Right lobe of liver (tissue), 4 donors: Measurements from ENCODE around the gene KRT72.

Experiments used
- CTCF ChIP-seq, 4 donors: fragments of 200-600 bp in 3 of 4; fragments of 450-650 bp in 1 of 4; IDR thresholded peaks; one replicate each; pipeline versions ENCODE4 v1.5.1 to v1.8.0; 2016 to 2022; ENCODE audit warnings: antibody characterized with exemption in 4 of 4, mild to moderate bottlenecking in 2 of 4
- POLR2A ChIP-seq: fragments of 450-650 bp; IDR thresholded peaks from one replicate; pipeline ENCODE4 v1.6.1; 2017; ENCODE audit warnings: antibody characterized with exemption, mild to moderate bottlenecking
- donor health status: DM: no; HTN: no; CAD: no.
- donor health status: DM: no; HTN: no; CAD: no.
- donor health status: DM: no; HTN: yes; CAD: no.

- TF ChIP-seq CTCF (IDR thresholded peaks at IDR 0.05), result no peak
- no peak for TF ChIP-seq POLR2A
Observed at GRCh38 chr12:52650520-52651081, 49.3 kb upstream of the KRT72 start.
